Thoracic aorta (tissue), 2 donors: ENCODE measurements around the gene PBRM1. TPM values are rescaled to one million over a fixed set of nuclear protein-coding genes. Genes with fewer than 3 reads are reported as not detected.
A peak's percentile ranks its signal among the peaks of the same experiment; 100 is the strongest.

Experiments used
- ATAC-seq: fragments of 150-250 bp; one replicate; pipeline ENCODE4 v1.8.0; 2017; ENCODE audit warnings: low read depth; ENCODE audit not compliant: insufficient number of reproducible peaks, low FRiP score
- DNase-seq: peaks from one replicate; pipeline ENCODE4 v3.0.0-alpha.2; 2020; ENCODE audit warnings: low spot score
- H3K27ac ChIP-seq, 2 donors: fragments of 200-600 bp; sonication (generic); 1 replicate in 1 of 2; 2 replicates in 1 of 2; pipeline ENCODE4 v1.5.1; 2016; ENCODE audit warnings: mild to moderate bottlenecking in 2 of 2, moderate library complexity in 2 of 2
- H3K27me3 ChIP-seq: fragments of 200-600 bp; sonication (generic); replicated peaks from 2 replicates; pipeline ENCODE4 v1.6.0; 2016; ENCODE audit warnings: mild to moderate bottlenecking; ENCODE audit not compliant: insufficient read depth
- H3K36me3 ChIP-seq: fragments of 200-600 bp; sonication (generic); one replicate; pipeline ENCODE4 v1.5.1; 2016
- H3K4me1 ChIP-seq, 2 donors: fragments of 200-600 bp; sonication (generic); 1 replicate in 1 of 2; 2 replicates in 1 of 2; pipeline versions ENCODE4 v1.5.1 to v1.6.0; 2016; ENCODE audit warnings: low read depth in 2 of 2, mild to moderate bottlenecking in 1 of 2; ENCODE audit not compliant: control insufficient read depth in 1 of 2
- H3K4me3 ChIP-seq: fragments of 200-600 bp; sonication (generic); 2 replicates; pipeline ENCODE4 v1.5.1; 2016; ENCODE audit warnings: mild to moderate bottlenecking
- H3K9me3 ChIP-seq: fragments of 200-600 bp; sonication (generic); 2 replicates; pipeline ENCODE4 v1.5.1; 2016
- total RNA-seq, 2 donors: library from RNA; depleted of rRNA; stranded (reverse); fragments of >200 nt; gene quantifications; one replicate each; pipeline versions ENCODE4 v1.1.0 to v1.2.3, GENCODE V29; 2016
- TF ChIP-seq, protein P1 (sequence below): fragments of 200-600 bp; sonication (generic); IDR thresholded peaks from one replicate; pipeline ENCODE4 v1.5.1; 2019; ENCODE audit warnings: antibody characterized with exemption

PBRM1 gene
- total RNA-seq, 2 donors from 2014 or later: 84.5 to 87.2 TPM

DNA sequence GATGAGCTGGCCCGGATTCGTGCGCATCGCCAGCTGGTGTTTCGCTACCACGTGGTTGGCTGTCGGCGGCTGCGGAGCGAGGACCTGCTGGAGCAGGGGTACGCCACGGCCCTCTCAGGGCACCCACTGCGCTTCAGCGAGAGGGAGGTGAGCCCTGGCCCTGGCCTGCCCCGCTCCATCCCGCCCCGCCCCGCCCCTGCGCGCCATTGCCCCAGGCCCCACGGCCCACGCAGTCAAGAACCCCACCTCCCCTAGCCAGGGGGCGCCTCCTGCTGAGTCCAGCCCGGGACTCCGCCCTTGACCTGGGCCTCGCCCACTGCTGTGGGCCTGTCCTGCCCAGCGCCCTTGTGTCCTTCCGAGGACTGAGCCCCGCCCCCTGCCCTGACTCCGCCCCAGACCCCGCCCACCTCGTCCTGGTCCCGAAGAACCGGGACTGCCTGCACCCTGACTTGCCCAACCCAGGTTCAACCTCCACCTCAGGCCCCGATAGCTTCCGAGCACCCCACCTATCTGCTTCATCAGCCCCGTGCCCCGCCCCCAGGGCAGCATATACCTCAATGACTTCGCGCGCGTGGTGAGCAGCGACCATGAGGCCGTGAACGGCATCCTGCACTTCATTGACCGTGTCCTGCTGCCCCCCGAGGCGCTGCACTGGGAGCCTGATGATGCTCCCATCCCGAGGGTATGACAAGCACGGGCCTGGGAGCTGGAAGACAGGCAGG lies 166.8 kb downstream of the PBRM1 start:
- Histone ChIP-seq H3K4me3 (peak overlapping the region; percentile 19), H3K36me3 (no peaks in the 10 kb centered on the region), H3K9me3 (no peaks in the 10 kb centered on the region), H3K27me3 (no peaks in the 10 kb centered on the region), H3K4me1 (no peaks in the 10 kb centered on the region), H3K27ac (no peak overlapping the region)
- ATAC-seq (no peak), DNase-seq (no peak)
- TF ChIP-seq, protein P1, sequence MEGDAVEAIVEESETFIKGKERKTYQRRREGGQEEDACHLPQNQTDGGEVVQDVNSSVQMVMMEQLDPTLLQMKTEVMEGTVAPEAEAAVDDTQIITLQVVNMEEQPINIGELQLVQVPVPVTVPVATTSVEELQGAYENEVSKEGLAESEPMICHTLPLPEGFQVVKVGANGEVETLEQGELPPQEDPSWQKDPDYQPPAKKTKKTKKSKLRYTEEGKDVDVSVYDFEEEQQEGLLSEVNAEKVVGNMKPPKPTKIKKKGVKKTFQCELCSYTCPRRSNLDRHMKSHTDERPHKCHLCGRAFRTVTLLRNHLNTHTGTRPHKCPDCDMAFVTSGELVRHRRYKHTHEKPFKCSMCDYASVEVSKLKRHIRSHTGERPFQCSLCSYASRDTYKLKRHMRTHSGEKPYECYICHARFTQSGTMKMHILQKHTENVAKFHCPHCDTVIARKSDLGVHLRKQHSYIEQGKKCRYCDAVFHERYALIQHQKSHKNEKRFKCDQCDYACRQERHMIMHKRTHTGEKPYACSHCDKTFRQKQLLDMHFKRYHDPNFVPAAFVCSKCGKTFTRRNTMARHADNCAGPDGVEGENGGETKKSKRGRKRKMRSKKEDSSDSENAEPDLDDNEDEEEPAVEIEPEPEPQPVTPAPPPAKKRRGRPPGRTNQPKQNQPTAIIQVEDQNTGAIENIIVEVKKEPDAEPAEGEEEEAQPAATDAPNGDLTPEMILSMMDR: no peak

GRCh38 chr3:52517796-52518722 lies 167.7 kb downstream of the PBRM1 start:
- Histone ChIP-seq H3K27ac (no peak overlapping the region), H3K9me3 (no peaks in the 10 kb centered on the region), H3K4me3 (no peak overlapping the region), H3K4me1 (no peaks in the 10 kb centered on the region), H3K27me3 (no peaks in the 10 kb centered on the region), H3K36me3 (no peaks in the 10 kb centered on the region)
- ATAC-seq: no peak
- DNase-seq: no peak
- TF ChIP-seq, protein P1: no peak

DNA sequence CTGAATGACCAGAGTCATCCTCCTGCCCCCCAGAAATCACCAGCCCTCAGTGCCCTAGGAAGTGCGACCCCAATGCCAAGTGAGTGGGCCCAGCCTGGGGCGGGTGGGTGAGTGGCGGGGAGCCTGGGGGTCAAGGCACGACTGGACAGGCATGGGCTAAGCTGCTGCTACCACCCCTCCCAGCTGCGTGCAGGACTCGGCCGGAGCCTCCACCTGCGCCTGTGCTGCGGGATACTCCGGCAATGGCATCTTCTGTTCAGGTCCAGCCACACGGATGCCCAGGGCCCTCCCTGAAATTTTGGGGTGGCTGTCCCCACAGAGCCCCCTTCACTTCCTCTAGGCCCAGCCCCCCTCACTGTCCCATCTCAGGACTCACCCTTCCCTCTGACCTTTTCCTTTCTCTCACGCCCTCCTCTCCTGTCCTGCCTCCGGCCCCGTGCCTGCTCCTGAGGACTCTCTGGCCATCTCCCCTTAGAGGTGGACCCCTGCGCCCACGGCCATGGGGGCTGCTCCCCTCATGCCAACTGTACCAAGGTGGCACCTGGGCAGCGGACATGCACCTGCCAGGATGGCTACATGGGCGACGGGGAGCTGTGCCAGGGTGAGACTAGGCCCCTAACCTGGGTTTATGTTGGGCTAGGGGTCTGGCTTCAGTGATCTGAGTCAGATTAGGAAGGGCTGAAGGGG lies 169.1 kb downstream of the PBRM1 start:
- ATAC-seq (no peak), DNase-seq (no peak)
- Histone ChIP-seq H3K27me3 (no peaks in the 10 kb centered on the region), H3K27ac (no peak overlapping the region), H3K9me3 (no peaks in the 10 kb centered on the region), H3K4me1 (no peaks in the 10 kb centered on the region), H3K4me3 (no peak overlapping the region), H3K36me3 (no peaks in the 10 kb centered on the region)
- TF ChIP-seq, protein P1: no peak

- H3K36me3 ChIP-seq: no peaks in the 10 kb centered on the region
- no peak for DNase-seq
- no peaks in the 10 kb centered on the region for H3K27me3 ChIP-seq
- H3K4me1 ChIP-seq: no peaks in the 10 kb centered on the region
- TF ChIP-seq, protein P1: no peak
- no peak for ATAC-seq
- H3K9me3 ChIP-seq: no peaks in the 10 kb centered on the region
- no peak overlapping the region for H3K27ac ChIP-seq
- H3K4me3 ChIP-seq: no peak overlapping the region
Measured at GRCh38 chr3:52515192-52515591, 170.5 kb downstream of the PBRM1 start.

- DNase-seq: no peak
- Histone ChIP-seq H3K4me3 (no peak overlapping the region), H3K27me3 (no peaks in the 10 kb centered on the region), H3K9me3 (no peaks in the 10 kb centered on the region), H3K36me3 (no peaks in the 10 kb centered on the region), H3K4me1 (no peaks in the 10 kb centered on the region), H3K27ac (no peak overlapping the region)
- no peak for ATAC-seq
- TF ChIP-seq, protein P1: no peak
Measured at GRCh38 chr3:52514576-52514975, 171.1 kb downstream of the PBRM1 start.
